Left cardiac atrium (tissue), 2 donors: ENCODE measurements around the gene ALOX12. TPM values are rescaled to one million over a fixed set of nuclear protein-coding genes. Genes with fewer than 3 reads are reported as not detected.

Source experiments
- total RNA-seq, 2 donors: library from RNA; stranded (reverse); fragmentation: NEBNext Ultra II Directional; extraction: Animal tissue kit (Norgen Biotek cat#: 25700); gene quantifications; one replicate each; pipeline ENCODE4 v1.2.1, GENCODE V29; 2021
- donor health status: DM: no; HTN: yes; CAD: no; lungs with severe emphysema.
- donor health status: DM: yes; HTN: yes; CAD: no.

The ALOX12 gene
- total RNA-seq, 2 donors from 2014 or later = 0.21 TPM; not detected in 1

Other genes starting within 250 kb of the ALOX12 start
- 10 to 100 TPM; 21.7 to 50.1 TPM for gene XAF1, start 240.0 kb upstream of the ALOX12 start, total RNA-seq
- gene FBXO39, start 219.8 kb upstream of the ALOX12 start, total RNA-seq = under 1 TPM; 0.12 to 0.34 TPM
- gene TEKT1, start 164.3 kb upstream of the ALOX12 start, total RNA-seq = not detected
- gene RNASEK, start 16.6 kb downstream of the ALOX12 start, total RNA-seq = 100 to 1,000 TPM; 174 to 198 TPM
- gene BCL6B, start 27.0 kb downstream of the ALOX12 start, total RNA-seq = 10 to 100 TPM; 14.1 to 19.8 TPM
- 1 to 10 TPM; 1.2 to 1.8 TPM for gene SLC16A13, start 40.0 kb downstream of the ALOX12 start, total RNA-seq
- 1 to 10 TPM; 2.5 to 3.5 TPM for gene SLC16A11, start 48.0 kb downstream of the ALOX12 start, total RNA-seq
- gene CLEC10A, start 84.2 kb downstream of the ALOX12 start, total RNA-seq = 10 to 100 TPM in 1 of 2 donors, 1 to 10 TPM in 1; 6.6 to 13.4 TPM
- gene ASGR2, start 118.8 kb downstream of the ALOX12 start, total RNA-seq = under 1 TPM; 0.62 to 0.68 TPM
- under 1 TPM; 0.68 TPM for gene ASGR1, start 183.3 kb downstream of the ALOX12 start, total RNA-seq
- 10 to 100 TPM; 21.3 to 22.9 TPM for gene DLG4, start 223.8 kb downstream of the ALOX12 start, total RNA-seq
- gene ACADVL, start 223.9 kb downstream of the ALOX12 start, total RNA-seq = 1,000 to 10,000 TPM in 1 of 2 donors, 100 to 1,000 TPM in 1; 891 to 1,101 TPM
- gene DVL2, start 238.5 kb downstream of the ALOX12 start, total RNA-seq = 10 to 100 TPM; 22.5 to 23.8 TPM
- gene PHF23, start 243.4 kb downstream of the ALOX12 start, total RNA-seq = 10 to 100 TPM; 18.5 to 27.5 TPM
- gene GABARAP, start 246.4 kb downstream of the ALOX12 start, total RNA-seq = 100 to 1,000 TPM; 459 to 475 TPM